Endodermal cell (in vitro differentiated cells): ENCODE measurements around the gene CAMKK2. TPM values are rescaled to one million over a fixed set of nuclear protein-coding genes. Genes with fewer than 3 reads are reported as not detected.
"Not testable (repeated sequence)": the region's sequence is repeated elsewhere in the genome, so short reads cannot be mapped to it uniquely, and the experiment has no call there.

Experiments used
- DNase-seq: peaks from one replicate; pipeline ENCODE4 v3.0.0-alpha.2; 2017
- H3K27ac ChIP-seq: 2 replicates; pipeline ENCODE4 v1.5.1; 2013; ENCODE audit warnings: mild to moderate bottlenecking, low read depth, low read length, moderate library complexity
- H3K27me3 ChIP-seq: 2 replicates; pipeline ENCODE4 v1.6.1; 2013; ENCODE audit warnings: mild to moderate bottlenecking, low read length, moderate library complexity; ENCODE audit not compliant: insufficient read depth, control insufficient read depth, poor library complexity, severe bottlenecking
- H3K36me3 ChIP-seq: 2 replicates; pipeline ENCODE4 v1.7.0; 2013; ENCODE audit warnings: mild to moderate bottlenecking, low read length, moderate library complexity; ENCODE audit not compliant: control insufficient read depth, insufficient read depth
- H3K4me1 ChIP-seq: one replicate; pipeline ENCODE4 v1.7.0; 2013; ENCODE audit warnings: low read length; ENCODE audit not compliant: control insufficient read depth, insufficient read depth
- H3K4me3 ChIP-seq: 2 replicates; pipeline ENCODE4 v1.5.1; 2013; ENCODE audit warnings: mild to moderate bottlenecking, low read length, moderate library complexity
- H3K9ac ChIP-seq: 2 replicates; pipeline ENCODE4 v1.6.1; 2013; ENCODE audit warnings: mild to moderate bottlenecking, low read length, moderate library complexity; ENCODE audit not compliant: poor library complexity, severe bottlenecking; ENCODE audit errors: extremely low read depth
- H3K9me3 ChIP-seq: 2 replicates; pipeline ENCODE4 v1.6.1; 2013; ENCODE audit warnings: mild to moderate bottlenecking, low read length, moderate library complexity; ENCODE audit not compliant: control insufficient read depth
- H3K27ac Mint-ChIP-seq: 2 replicates; pipeline ENCODE4 v1.8.0; 2020; ENCODE audit warnings: mixed read lengths
- H3K27me3 Mint-ChIP-seq: 2 replicates; pipeline ENCODE4 v1.8.0; 2021; ENCODE audit warnings: mild to moderate bottlenecking, mixed read lengths; ENCODE audit not compliant: insufficient read depth
- H3K36me3 Mint-ChIP-seq: 2 replicates; pipeline ENCODE4 v1.8.0; 2020; ENCODE audit warnings: low read depth, mixed read lengths
- H3K4me1 Mint-ChIP-seq: 2 replicates; pipeline ENCODE4 v1.8.0; 2020; ENCODE audit warnings: mixed read lengths
- H3K4me3 Mint-ChIP-seq: 2 replicates; pipeline ENCODE4 v1.8.0; 2020; ENCODE audit warnings: mild to moderate bottlenecking, moderate library complexity, mixed read lengths
- H3K9me3 Mint-ChIP-seq: 2 replicates; pipeline ENCODE4 v1.8.0; 2020; ENCODE audit warnings: mild to moderate bottlenecking, mixed read lengths
- CTCF ChIP-seq: fragments of 200-600 bp; sonication (generic); conservative IDR thresholded peaks from 2 replicates; pipeline ENCODE4 v1.5.0; 2021; ENCODE audit warnings: antibody characterized with exemption, mild to moderate bottlenecking
- WGBS, 2 experiments: methylation state at CpG; one replicate each; pipeline versions ENCODE4 v1.1.5 to v1.1.7; 2013; ENCODE audit warnings: missing lambda C conversion rate in 2 of 2, mixed read lengths in 1 of 2; ENCODE audit not compliant: insufficient coverage in 1 of 2, insufficient read length in 1 of 2; 5-methylcytosine and 5-hydroxymethylcytosine counted together
- total RNA-seq, 2 donors: library from RNA; stranded (reverse); fragmentation: NEBNext Ultra II Directional in 1 of 2; extraction: Animal tissue kit (Norgen Biotek cat#: 25700) in 1 of 2; gene quantifications; 2 replicates in 1 of 2; 3 replicates in 1 of 2; pipeline ENCODE4 v1.2.1, GENCODE V29; 2021

CAMKK2 gene
- total RNA-seq, 2 donors from 2014 or later: 95.8 to 113 TPM

DNA sequence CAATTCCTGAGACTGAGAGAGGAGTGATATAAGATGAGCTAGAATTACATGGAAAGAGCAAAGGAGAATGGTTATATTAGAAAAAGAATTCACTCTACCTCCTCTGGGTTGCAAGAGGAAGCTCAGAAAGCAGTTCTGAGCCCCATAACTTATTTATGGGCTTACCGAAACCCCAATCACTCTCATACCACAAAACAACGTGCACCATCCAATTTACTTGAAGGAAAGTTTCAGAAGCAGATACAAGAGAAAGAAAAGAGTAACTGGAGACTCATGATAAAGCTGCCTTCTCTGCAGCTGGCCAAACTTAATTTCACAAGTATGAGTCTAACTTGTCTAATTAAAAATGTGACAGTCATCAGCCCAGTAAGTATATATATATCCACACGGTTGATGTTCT lies 27.4 kb upstream of the CAMKK2 start:
- no peak for TF ChIP-seq CTCF
- DNase-seq: peak; percentile 3
- Histone ChIP-seq H3K4me1 (no peaks in the 10 kb centered on the region), H3K27me3 (no peaks in the 10 kb centered on the region), H3K27ac (no peak overlapping the region), H3K9me3 (no peaks in the 10 kb centered on the region), H3K36me3 (peaks cover 84% of the 10 kb centered on the region), H3K4me3 (no peak overlapping the region), H3K9ac (no peak overlapping the region)
- Mint-ChIP-seq H3K9me3 (no peaks in the 10 kb centered on the region), H3K4me1 (no peaks in the 10 kb centered on the region), H3K4me3 (no peak overlapping the region), H3K27ac (no peak overlapping the region), H3K36me3 (peaks cover 65% of the 10 kb centered on the region), H3K27me3 (no peaks in the 10 kb centered on the region)
- WGBS, 2 experiments: 85 to 89% methylated on average over 1 to 3 of the region's 3 CpGs

DNA sequence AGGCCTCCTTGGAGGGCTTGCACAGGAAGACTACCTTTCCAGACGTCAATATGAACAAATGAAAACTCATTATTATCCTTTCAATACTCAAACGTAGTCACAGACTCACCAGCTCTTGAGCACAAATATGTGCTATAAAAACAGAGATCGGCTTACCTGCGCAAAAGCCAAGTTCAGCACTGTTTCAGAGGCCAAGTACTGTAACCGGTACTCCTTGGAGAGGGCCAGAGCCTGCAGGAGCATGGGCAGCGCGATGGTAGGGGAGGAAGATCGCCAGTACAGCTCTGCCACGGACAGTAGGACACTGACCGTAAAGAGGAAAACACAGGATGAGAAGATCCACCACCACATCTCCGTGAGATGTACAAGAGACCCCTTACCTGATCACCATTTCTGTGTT lies 21.6 kb upstream of the CAMKK2 start:
- no peak overlapping the region for H3K4me3 ChIP-seq
- no peak for TF ChIP-seq CTCF
- no peak overlapping the region for H3K4me3 Mint-ChIP-seq
- no peaks in the 10 kb centered on the region for H3K27me3 Mint-ChIP-seq
- H3K9ac ChIP-seq: no peak overlapping the region
- no peaks in the 10 kb centered on the region for H3K27me3 ChIP-seq
- H3K36me3 ChIP-seq: peaks cover 57% of the 10 kb centered on the region
- H3K27ac ChIP-seq: no peak overlapping the region
- H3K9me3 ChIP-seq: no peaks in the 10 kb centered on the region
- H3K4me1 ChIP-seq: no peaks in the 10 kb centered on the region
- peaks cover 63% of the 10 kb centered on the region for H3K36me3 Mint-ChIP-seq
- 96 to 98% methylated on average over 9 to 11 of the region's 11 CpGs for WGBS, 2 experiments
- peak; percentile 37 for DNase-seq
- no peak overlapping the region for H3K27ac Mint-ChIP-seq
- no peaks in the 10 kb centered on the region for H3K9me3 Mint-ChIP-seq
- no peaks in the 10 kb centered on the region for H3K4me1 Mint-ChIP-seq

GRCh38 chr12:121314431-121314830 lies 17.9 kb upstream of the CAMKK2 start:
- peaks cover 56% of the 10 kb centered on the region for H3K36me3 ChIP-seq
- no peak overlapping the region for H3K4me3 Mint-ChIP-seq
- H3K27me3 ChIP-seq: no peaks in the 10 kb centered on the region
- H3K27ac ChIP-seq: no peak overlapping the region
- no peak for TF ChIP-seq CTCF
- H3K9me3 Mint-ChIP-seq: no peaks in the 10 kb centered on the region
- no peaks in the 10 kb centered on the region for H3K27me3 Mint-ChIP-seq
- no peak overlapping the region for H3K9ac ChIP-seq
- peak; percentile 16 for DNase-seq
- no peaks in the 10 kb centered on the region for H3K4me1 Mint-ChIP-seq
- WGBS, 2 experiments: 92 to 100% methylated on average over 2 to 3 of the region's 3 CpGs
- H3K4me3 ChIP-seq: no peak overlapping the region
- no peaks in the 10 kb centered on the region for H3K4me1 ChIP-seq
- H3K9me3 ChIP-seq: no peaks in the 10 kb centered on the region
- H3K27ac Mint-ChIP-seq: no peak overlapping the region
- H3K36me3 Mint-ChIP-seq: peaks cover 63% of the 10 kb centered on the region

- not testable (repeated sequence) for H3K27me3 ChIP-seq, H3K4me3 ChIP-seq, H3K4me1 Mint-ChIP-seq, H3K9ac ChIP-seq, H3K9me3 Mint-ChIP-seq, H3K4me3 Mint-ChIP-seq, H3K9me3 ChIP-seq, H3K27ac Mint-ChIP-seq, H3K4me1 ChIP-seq, H3K27me3 Mint-ChIP-seq, H3K27ac ChIP-seq, DNase-seq
- peaks cover 47% of the 10 kb centered on the region for H3K36me3 Mint-ChIP-seq
- peaks cover 42% of the 10 kb centered on the region for H3K36me3 ChIP-seq
- WGBS, 2 experiments: 79% methylated on average over 1 of the region's 1 CpG; no CpG with 5 or more reads in 1 of the 2 experiments
Observed at GRCh38 chr12:121310231-121310630, 13.7 kb upstream of the CAMKK2 start.

DNA sequence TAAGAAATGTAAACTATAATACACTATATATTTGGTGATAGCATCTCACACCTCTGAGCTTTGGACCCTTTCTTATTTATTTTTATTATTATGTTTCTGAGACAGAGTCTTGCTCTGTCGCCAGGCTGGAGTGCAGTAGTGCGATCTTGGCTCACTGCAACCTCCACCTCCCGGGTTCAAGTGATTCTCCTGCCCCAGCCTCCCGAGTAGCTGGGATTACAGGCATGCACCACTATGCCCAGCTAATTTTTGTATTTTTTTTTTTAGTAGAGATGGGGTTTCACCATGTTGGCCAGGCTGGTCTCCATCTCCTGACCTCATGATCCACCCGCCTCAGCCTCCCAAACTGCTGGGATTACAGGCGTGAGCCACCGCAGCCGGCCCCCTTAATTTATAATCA lies 10.9 kb upstream of the CAMKK2 start:
- not testable (repeated sequence) for DNase-seq, H3K27me3 ChIP-seq, H3K9me3 ChIP-seq, H3K27ac ChIP-seq, H3K9me3 Mint-ChIP-seq, H3K4me3 ChIP-seq, H3K4me3 Mint-ChIP-seq, H3K4me1 ChIP-seq, H3K27ac Mint-ChIP-seq, H3K27me3 Mint-ChIP-seq, H3K9ac ChIP-seq, H3K4me1 Mint-ChIP-seq
- 85 to 100% methylated on average over 1 to 7 of the region's 8 CpGs for WGBS, 2 experiments
- H3K36me3 ChIP-seq: peaks cover 39% of the 10 kb centered on the region
- H3K36me3 Mint-ChIP-seq: peaks cover 33% of the 10 kb centered on the region
